Cerebellar cortex (tissue), 1 donor: ENCODE data around the gene FOLR3.
"Not testable (repeated sequence)": the region's sequence is repeated elsewhere in the genome, so short reads cannot be mapped to it uniquely, and the experiment has no call there.

ENCODE experiments used
- DNase-seq: peaks from one replicate; pipeline ENCODE4 v3.0.0-alpha.2; 2015; ENCODE audit warnings: low spot score

FOLR3 gene

DNA sequence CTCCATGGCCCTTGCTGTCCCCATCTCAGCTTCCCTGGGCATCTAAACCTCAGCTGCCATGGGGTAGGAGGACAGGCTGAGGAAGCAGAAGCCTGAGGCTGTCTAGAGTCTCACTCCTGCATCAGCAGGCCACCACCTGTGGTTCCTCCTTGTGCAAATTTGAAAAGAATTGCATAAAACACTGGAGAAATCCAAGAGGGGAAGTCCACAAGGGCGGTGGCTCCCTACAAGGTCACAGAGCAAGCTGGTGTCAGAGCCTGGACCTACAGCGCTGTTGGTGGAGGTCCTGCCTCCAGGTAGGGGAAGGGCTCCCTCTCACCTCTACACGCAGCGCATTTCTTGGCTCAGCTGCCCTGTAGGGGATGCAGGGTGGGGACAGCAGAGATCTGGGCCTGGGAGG lies at the start of gene FOLR3:
Gene FOLR3, plus strand, starts transcription at position 253 of the 400 bp plus-strand sequence. CDS start 228 bp downstream, outside the sequence.
- not testable (repeated sequence) for DNase-seq

DNA sequence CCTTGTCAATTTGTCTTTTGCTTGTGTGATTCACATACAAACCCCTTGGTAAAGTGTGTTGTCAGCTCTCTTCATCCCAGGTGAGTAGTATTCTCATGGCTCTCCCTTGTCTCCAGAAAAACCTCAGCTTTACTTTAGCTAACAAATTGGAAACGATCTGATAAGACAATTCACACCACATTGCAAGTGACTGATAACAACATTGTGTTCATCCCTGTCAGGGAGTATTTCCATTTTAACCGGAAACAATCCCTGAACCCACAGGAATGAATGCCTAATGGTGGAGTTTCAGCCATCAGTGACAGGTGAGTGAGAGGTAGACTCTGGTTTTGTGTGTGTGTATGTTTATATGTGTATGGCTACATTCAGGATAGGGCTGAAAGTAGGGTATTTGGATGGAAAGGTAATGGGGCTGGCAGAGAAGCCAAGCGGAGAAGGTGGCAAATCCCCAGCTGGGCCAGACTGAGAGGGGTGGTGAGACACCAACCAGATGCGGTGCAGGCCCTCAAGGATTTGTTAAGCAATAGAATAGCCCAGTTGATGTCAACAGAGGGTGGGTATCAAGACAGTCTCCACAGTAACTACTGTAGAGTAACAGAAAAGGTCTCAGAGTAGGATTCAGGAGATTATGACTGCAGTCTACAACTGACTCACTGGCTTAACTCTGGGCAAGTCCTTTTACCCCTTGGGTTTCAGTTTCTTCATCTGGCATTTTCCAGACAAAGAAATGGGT lies 47.3 kb upstream of the FOLR3 start:
- DNase-seq: no peak

DNA sequence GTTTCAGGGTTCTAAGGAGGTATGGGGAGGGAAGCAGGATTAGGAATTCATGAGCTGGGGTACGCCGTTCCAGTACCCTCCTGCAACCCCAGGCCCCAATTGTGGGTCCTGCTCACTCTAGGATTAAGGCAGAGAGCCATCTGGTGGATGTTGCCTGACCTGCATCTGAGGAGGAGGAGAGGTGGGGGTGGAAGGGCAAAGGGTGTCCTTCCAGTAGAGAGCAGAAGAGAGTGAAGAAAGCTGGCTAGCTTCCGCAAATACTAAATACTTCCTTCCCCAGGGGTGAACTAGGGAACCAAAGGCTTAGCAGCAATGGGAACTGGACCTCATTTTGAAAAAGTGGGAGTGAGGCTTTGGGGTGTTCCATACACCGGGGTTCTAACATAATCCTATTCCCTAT lies 44.2 kb upstream of the FOLR3 start:
- peak; percentile 73 for DNase-seq

DNA sequence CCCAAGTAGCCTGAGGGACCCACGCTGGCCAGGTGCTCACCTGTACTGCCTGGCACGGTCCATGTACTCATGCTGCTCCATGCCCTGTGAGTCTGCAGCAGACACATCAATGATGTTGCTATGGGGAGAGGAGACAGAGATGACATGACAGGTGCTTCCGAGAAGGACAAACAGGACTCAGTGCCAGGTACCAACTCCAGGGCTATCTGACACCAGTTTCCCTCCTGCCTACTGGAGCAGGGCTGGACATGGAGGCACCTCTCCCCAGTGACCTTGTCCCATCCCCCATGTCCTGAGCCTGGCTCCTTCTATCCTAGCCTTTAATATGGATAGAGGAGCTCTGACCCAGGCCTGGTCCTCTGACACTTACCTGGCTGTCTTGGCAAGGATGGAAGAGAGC lies 36.8 kb upstream of the FOLR3 start:
- no peak for DNase-seq

DNA sequence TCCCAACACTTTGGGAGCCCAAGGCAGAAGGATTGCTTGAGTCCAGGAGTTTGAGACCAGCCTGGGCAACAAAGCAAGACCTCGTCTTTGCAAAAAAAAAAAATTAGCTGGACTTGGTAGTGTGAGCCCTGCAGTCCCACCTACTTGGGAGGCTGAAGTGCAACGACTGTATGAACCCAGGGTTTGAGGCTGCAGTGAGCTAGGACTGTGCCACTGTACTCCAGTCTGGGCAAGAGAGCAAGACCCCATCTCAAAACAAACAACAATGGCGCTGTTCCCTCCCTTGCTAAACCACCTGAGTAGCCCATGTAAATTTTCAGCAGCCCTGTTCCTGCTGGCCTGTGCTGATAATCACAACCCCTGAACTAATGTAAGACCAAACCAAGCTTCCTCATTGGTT lies 35.5 kb upstream of the FOLR3 start:
- DNase-seq: no peak

DNA sequence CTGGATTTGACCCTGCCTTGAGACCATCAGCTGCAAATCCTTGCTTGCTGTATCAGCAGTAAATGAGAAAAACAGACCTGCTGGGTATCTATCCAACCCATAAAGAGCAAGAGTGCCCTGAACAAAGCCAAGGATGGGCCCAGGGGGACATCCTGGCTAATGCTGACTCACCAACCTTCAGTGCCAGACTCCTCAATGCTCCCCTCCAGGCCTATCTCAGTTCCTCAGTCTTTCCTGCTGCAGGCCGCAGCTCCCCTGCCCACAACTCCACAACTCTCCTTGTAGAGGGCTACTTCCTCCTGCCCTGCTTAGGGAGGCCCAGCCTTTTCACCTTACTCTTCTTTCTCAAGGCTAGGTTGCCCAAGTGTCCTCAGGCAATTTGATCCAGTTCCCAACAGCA lies 35.1 kb upstream of the FOLR3 start:
- no peak for DNase-seq

DNA sequence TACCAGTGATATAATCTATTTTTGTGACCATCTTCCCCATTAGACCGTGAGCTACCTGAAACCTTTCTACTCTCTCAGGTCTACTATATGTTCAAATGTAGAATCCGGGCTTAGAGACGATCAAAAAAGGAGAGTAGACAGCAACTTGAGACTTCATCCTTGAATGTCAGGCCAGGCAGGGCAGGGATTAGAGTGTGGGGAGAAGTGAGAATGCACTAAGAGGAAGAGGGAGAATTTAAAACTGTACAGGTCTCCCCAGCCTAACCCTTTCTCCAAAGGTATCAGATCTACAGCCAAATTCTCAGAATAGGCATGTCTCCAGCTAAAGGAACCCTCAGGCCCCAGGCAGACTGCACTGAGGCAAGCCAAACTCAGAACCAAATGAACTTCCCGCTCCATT lies 33.4 kb upstream of the FOLR3 start:
- no peak for DNase-seq

DNA sequence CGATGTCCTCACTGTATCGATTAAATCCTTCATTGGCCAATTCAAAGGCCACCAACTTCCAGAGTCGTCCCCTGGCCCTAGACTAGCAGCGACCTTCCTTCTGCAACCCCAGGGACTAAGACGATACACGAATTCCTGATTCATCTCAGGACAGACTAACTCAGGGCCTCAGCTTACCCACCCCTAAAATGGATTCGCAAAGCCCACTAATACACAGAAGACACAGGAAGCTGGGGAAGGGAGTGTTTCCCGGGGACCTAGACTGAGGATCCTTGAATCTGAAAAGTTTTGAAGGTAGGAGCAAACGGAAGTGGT lies 32.9 kb upstream of the FOLR3 start:
- no peak for DNase-seq

DNA sequence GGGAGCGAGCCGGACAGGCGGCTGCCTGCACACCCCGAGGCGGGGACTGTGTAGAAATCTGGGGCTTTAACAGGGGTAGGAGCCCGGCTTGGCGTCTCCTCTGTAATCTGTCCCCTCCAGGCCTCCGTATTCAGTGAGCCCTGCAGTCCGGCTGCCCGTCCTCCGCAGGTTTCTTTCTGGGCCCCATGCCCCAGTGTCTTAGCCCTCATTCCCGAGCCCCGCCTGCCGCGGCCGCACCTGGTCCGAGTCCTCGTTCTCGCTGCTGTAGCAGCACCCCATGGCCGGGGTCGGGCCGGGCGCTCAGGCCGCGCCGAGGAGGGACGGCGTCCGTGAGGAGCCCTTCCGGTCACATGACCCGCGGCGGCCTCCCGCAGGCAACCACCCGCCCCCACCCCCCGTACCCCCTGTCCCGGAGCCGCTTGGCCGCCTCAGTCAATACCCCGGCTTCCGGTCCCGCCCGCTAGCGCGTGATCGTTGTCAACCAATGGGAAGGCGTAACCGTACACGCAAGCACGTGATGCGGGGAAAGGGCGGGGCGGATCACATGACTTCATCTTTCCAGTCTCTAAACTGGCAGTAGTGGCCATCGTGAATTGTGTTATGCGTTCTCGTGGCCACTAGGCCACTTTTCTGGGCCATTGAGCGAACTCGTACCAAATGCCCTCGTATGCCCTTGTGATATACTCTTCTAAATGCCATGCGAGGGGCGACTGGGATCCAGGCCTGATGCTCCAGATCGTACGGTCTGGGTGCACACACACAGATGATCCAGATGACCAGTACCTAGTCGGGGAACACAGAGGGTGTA lies 32.4 kb upstream of the FOLR3 start, which contains the start of gene LAMTOR1:
Gene LAMTOR1, minus strand, starts transcription at position 352 of the 808 bp plus-strand sequence. Its CDS starts 73 bp downstream, at position 279.
- peak; percentile 99 for DNase-seq

DNA sequence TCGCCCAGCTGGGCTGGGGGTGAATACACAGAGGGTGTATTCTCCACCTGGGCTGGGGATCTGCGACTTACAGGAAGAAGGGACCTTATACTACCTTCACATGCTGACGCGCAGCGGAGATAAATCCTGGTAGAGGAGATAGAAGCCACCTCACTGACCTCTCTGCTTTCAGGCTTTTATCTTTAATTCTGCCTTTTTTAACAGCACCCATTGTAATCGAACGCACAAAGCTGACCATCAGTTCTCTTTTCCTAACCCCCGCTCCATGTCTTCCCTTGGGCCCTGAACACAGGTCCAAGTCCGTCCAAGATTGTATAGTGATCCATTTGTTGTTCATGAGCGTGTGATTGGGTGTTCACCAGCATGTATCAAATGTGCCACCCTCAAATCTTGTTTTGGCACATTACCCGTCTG lies 31.8 kb upstream of the FOLR3 start:
- DNase-seq: no peak

DNA sequence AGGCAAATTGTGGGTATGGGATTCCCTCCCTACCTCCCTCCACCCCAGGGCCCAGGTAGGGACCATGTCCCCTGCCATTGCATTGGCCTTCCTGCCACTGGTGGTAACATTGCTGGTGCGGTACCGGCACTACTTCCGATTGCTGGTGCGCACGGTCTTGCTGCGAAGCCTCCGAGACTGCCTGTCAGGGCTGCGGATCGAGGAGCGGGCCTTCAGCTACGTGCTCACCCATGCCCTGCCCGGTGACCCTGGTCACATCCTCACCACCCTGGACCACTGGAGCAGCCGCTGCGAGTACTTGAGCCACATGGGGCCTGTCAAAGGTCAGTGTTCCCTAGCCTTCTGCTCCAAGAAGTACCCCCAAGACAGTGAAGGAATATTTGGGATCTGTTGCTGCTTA lies 29.6 kb upstream of the FOLR3 start, which contains the start of gene TOMT:
Gene TOMT, plus strand, starts transcription at position 37 of the 400 bp plus-strand sequence. Its CDS starts 28 bp downstream, at position 65.
- no peak for DNase-seq

DNA sequence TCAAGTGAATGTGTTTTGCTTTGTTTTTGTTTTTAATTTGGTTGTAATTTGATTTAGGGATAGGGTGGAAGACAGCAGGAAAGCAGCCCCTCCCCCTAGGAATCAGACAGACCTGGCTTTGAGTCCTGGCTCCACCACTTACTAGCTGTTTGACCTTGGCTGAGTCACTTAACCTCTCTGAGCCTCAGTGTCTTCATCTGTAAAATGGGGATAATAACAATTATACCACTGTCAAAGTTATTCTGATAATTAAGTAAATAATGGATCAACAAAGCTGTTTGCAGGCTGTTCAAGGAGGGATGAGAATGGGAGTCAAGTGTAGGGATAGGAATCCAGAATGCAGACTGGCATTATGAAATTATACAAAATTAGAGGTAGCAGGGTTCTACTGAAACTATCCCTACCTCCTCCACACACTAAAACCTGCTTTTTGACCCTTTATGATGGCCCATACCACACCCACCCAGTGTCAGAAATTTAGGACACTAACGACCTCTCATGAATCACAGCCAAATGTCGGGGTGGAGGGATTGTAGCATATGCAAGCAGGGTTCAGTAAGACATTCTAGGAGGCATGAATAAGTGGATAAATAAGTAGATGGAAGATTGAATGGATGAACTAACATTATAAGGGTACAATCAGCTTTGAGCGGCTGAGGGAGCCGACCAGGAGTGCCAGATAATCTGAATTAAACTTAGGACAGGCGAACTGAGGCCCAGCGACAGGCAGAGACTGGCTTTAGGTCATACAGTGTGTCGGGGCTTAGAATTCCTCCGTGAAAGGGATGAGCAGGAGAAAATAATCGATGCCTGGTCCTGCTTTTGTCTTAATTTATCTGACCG lies 24.0 kb upstream of the FOLR3 start:
- DNase-seq: no peak

DNA sequence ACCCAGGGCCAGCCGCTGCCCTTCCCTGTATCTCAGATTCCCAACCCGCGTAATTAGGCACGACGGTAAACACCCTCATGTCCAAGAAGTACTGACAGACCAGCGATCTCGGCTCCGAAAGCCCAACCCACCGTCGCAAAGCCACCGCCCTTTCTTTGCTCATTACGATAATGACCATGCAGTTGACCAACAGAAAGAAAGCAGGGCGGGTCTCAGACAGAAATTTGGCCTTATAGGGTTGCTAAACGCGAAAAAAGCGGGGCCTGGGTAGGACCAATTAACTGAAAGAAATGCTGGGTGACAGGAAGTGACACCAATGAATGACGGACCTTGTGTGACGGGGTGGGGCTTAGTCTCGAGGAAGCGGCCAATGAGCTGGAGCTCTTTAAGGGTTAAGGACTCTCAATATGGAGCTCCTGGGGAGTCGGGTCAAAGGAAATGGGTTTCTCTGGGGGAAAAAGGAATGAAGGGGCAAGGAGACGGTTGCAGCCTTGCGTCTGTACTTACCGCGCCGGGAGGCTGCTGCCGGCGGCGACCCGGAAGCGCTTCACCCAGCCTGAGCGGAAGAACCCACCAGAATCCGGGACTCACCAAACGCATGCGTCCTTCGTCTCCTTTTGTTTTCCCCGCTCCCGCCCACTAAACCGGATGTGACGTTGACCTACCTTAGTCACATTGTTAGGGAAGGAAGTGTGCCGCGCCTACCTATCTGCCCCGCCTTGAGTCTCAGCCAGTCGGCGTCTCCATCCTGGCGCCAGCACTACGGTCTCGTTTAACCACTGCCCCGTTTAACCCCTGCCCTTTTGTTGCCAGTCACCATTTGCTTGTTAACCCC lies 23.2 kb upstream of the FOLR3 start, which contains the start of gene ANAPC15:
Gene ANAPC15, minus strand, starts transcription at position 553 of the 835 bp plus-strand sequence. CDS start 1,419 bp downstream, outside the sequence.
- peak; percentile 100 for DNase-seq

DNA sequence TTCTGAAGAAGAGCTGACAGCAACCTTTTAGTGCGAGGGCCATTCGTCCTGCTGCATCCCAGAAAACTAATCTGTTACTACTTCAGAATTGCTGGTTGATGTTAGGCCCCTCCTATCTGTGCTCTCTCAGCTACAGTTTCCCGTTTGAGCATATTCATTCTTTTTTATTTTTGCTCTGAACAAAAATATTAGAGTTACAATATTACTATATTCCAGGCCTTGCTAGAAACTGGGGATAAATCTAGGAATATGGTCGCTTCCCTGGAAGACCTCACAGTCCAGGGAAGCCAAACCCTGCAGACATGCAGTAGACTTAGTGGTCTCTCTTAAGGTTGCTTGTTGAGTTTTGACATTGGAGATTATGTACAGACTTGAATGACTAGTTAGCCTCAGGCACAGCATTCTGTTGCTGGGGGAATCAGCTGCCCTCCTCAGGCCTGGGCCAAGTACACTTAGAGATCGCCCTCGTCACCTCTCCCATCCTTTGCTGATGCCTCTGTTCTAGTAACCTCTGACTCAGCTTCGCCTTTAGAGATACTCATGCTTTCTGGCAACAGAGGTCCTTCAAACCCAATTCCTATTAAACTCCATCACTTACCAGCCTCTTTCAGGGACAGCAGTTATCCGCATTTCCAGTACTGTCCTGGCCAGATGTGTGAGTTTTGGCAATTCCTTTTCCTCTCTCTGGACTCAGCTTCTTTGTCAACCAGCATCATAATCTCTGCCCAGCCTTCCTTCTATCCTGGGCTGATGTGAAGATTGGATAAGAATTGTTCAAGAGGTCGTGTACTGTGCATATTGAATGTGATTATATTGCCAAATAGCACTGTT lies 22.3 kb upstream of the FOLR3 start:
- DNase-seq: no peak

DNA sequence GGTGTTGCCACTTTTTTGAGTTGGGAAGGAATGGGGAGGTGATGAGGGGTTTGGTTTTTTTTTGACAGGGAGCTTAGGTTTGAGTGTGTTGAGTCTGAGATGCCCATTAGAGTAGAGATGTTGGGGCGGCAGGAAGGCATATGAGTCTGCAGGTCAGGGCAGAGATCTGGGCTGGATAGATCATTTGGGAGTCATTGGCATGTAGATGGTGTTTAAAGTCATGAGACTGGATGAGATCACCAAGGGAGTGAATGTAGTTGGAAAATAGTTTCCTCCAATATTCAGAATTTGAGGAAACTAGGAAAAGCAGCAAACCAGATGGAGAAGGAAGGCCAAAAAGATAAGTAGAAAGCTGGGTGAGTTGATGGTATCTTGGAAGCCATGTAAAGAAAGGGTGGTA lies 21.0 kb upstream of the FOLR3 start:
- no peak for DNase-seq

DNA sequence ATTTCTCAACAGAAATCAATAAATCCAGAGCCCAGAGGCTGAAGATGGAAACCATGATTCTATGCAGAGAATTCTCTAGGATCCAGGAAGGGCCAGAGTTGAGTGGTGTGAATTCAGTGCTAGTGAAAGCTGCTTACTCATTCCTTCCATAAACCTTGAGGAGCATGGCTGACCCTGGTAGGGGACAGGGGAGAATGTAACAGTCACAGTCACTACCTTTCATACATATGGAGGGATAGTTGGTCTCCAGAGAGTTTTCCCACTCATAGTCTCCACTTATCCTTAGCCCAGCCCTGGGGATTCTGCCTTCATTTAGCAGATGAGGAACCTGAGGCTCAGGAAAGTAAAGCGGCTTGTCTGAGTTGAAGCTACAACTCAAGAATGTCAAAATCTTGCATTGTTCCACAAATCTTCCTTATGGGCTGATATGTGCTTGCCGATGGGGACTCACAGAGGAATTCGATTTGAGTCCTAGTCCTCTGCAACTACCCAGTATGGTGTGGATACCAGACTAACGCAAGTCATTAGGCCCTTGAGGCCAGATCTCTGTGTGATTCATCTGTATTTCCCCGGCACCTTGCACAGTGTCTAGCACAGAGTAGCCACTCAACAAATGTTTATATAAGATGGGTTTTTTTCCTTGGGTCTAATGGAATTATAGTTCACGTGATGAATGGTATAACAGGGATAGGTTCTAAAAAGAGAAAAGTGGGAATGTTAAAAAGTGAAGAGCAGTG lies 19.3 kb upstream of the FOLR3 start:
- DNase-seq: no peak

DNA sequence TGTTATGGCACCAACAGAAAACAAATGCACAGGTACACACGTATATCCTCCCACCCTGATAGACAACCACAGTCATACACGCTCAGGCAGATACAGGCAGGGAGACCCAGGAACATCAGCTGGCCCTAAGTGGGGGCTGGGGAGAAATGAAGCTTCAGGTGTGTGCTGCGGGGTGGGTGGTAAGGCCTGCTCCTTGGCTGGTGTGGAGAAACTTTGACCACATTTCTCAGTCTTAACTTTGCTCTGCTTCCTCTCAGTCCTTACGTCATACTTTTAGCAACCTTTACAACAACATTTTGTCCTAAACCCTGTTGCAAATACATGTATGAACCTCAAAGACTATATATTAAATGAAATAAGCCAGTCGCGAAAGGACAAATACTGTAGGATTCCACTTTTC lies 16.3 kb upstream of the FOLR3 start:
- no peak for DNase-seq

DNA sequence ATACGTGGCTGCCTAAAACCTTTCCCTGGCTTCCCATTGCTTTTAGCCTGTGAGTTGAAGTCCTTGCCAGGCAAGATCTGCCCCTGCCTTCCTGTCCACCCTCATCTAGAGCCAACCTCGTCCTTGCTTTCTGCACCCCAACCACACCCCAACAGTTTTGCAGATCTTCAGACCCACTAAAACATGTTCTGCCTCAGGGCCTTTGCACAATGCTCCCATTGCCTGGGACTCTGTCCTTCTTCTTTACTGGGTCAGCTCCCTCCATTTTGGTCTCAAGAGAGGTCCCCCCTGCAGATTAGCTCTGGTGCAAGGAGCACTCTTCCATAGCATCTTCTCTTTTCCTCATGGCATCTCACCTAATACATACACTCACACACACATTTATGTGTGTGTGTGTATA lies 14.6 kb upstream of the FOLR3 start:
- no peak for DNase-seq

DNA sequence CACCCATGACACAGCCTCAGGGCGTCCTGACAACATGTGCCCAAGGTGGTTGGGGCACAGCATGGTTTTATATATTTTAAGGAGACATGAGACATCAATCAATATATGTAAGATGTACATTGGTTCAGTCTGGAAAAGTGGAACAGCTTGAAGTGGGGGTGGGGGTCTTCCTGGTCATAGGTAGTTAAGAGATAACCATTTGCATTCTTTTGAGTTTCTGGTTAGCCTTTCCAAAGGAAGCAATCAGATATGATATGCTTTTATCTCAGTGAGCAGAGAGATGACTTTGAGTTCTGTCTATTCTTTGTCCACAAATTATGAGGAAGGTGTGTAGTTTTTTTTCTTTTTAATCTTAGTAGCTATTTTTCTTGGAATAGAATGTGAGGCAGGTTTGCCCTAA lies 12.9 kb upstream of the FOLR3 start:
- DNase-seq: no peak
